ENCODE measurements around the gene ZGPAT. TPM values are rescaled to one million over a fixed set of nuclear protein-coding genes. Genes with fewer than 3 reads are reported as not detected.

ZGPAT gene
- total and polyA plus RNA-seq, 2 of the 13 experiments (the other 11 are each of a cell fraction or from before 2014, with no cell fraction given), result 23.0 to 41.9 TPM

- TF ChIP-seq SNRNP70 (IDR thresholded peaks at IDR 0.05; ENCODE audit: low read depth, low read length) (no peak), THYN1 (CRISPR knock-in tag; IDR thresholded peaks at IDR 0.05; ENCODE audit: borderline replicate concordance, low read depth) (no peak), DNMT1 (CRISPR knock-in tag; IDR thresholded peaks at IDR 0.05) (no peak), MED1 (CRISPR knock-in tag; IDR thresholded peaks at IDR 0.05) (no peak), ZNF770 (CRISPR knock-in tag; IDR thresholded peaks at IDR 0.05) (no peak), IRF1 (CRISPR knock-in tag; IDR thresholded peaks at IDR 0.05; ENCODE audit: low read depth) (no peak), PHB2 (IDR thresholded peaks at IDR 0.05; ENCODE audit: partially characterized antibody) (no peak), MEF2D (CRISPR knock-in tag; IDR thresholded peaks at IDR 0.05) (no peak; the same call in 1 of the 2 replicates), ZNF572 (CRISPR knock-in tag; IDR thresholded peaks at IDR 0.05) (0 out of 2 replicates have a peak, but pooled peaks have one; percentile 27), RFX5 (IDR thresholded peaks at IDR 0.05; ENCODE audit: low read depth, low read length) (no peak), SP140L (CRISPR knock-in tag; IDR thresholded peaks at IDR 0.05; ENCODE audit: borderline replicate concordance) (no peak), ZFY (CRISPR knock-in tag; IDR thresholded peaks at IDR 0.05) (no peak), POLR2AphosphoS5 (IDR thresholded peaks at IDR 0.05; ENCODE audit: low read depth, low read length) (peak; percentile 36; the same call in 1 of the 2 replicates), NFYB (CRISPR knock-in tag; IDR thresholded peaks at IDR 0.05) (no peak), SATB2 (CRISPR knock-in tag; IDR thresholded peaks at IDR 0.05) (no peak), ZFP1 (CRISPR knock-in tag; IDR thresholded peaks at IDR 0.05) (no peak), MXI1 (IDR thresholded peaks at IDR 0.05; ENCODE audit: borderline replicate concordance, low read depth, low read length) (0 out of 3 replicates have a peak, but pooled peaks have one; percentile 17), TBX2 (CRISPR knock-in tag; IDR thresholded peaks at IDR 0.05; ENCODE audit: borderline replicate concordance) (0 out of 2 replicates have a peak, but pooled peaks have one; percentile 33), SOX6 (IDR thresholded peaks at IDR 0.05) (no peak), SOX6 (CRISPR knock-in tag; IDR thresholded peaks at IDR 0.05) (peak; percentile 19; the same call in 1 of the 2 replicates)
- TF ChIP-seq, protein P1, sequence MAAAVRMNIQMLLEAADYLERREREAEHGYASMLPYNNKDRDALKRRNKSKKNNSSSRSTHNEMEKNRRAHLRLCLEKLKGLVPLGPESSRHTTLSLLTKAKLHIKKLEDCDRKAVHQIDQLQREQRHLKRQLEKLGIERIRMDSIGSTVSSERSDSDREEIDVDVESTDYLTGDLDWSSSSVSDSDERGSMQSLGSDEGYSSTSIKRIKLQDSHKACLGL (CRISPR knock-in tag; IDR thresholded peaks at IDR 0.05), result peak; percentile 59; the same call in 1 of the 2 replicates
- TF ChIP-seq, protein P2, sequence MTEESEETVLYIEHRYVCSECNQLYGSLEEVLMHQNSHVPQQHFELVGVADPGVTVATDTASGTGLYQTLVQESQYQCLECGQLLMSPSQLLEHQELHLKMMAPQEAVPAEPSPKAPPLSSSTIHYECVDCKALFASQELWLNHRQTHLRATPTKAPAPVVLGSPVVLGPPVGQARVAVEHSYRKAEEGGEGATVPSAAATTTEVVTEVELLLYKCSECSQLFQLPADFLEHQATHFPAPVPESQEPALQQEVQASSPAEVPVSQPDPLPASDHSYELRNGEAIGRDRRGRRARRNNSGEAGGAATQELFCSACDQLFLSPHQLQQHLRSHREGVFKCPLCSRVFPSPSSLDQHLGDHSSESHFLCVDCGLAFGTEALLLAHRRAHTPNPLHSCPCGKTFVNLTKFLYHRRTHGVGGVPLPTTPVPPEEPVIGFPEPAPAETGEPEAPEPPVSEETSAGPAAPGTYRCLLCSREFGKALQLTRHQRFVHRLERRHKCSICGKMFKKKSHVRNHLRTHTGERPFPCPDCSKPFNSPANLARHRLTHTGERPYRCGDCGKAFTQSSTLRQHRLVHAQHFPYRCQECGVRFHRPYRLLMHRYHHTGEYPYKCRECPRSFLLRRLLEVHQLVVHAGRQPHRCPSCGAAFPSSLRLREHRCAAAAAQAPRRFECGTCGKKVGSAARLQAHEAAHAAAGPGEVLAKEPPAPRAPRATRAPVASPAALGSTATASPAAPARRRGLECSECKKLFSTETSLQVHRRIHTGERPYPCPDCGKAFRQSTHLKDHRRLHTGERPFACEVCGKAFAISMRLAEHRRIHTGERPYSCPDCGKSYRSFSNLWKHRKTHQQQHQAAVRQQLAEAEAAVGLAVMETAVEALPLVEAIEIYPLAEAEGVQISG (CRISPR knock-in tag; IDR thresholded peaks at IDR 0.05), result peak; percentile 38
- TF ChIP-seq, protein P3, sequence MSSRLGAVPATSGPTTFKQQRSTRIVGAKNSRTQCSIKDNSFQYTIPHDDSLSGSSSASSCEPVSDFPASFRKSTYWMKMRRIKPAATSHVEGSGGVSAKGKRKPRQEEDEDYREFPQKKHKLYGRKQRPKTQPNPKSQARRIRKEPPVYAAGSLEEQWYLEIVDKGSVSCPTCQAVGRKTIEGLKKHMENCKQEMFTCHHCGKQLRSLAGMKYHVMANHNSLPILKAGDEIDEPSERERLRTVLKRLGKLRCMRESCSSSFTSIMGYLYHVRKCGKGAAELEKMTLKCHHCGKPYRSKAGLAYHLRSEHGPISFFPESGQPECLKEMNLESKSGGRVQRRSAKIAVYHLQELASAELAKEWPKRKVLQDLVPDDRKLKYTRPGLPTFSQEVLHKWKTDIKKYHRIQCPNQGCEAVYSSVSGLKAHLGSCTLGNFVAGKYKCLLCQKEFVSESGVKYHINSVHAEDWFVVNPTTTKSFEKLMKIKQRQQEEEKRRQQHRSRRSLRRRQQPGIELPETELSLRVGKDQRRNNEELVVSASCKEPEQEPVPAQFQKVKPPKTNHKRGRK (CRISPR knock-in tag; IDR thresholded peaks at IDR 0.05), result no peak; the same call in 1 of the 2 replicates
These were observed 38.3 kb downstream of the ZGPAT start (continued) for GRCh38 chr20:63745961-63746731.
